HepG2 (cell line): Measurements from ENCODE around the gene HIVEP2.

Experiments used
- CHD4 ChIP-seq: fragments of 200-600 bp; sonication (generic); IDR thresholded peaks from 2 replicates; pipeline ENCODE4 v1.7.0; 2017; ENCODE audit warnings: mild to moderate bottlenecking, low read length, borderline replicate concordance
- ERF ChIP-seq: IDR thresholded peaks from 2 replicates; pipeline ENCODE4 v1.6.1; 2018; ENCODE audit warnings: missing biosample characterization, missing genetic modification reagents
- EZH2 ChIP-seq: conservative IDR thresholded peaks from 2 replicates; pipeline ENCODE4 v1.6.1; 2012; ENCODE audit warnings: mild to moderate bottlenecking, low read depth, low read length, moderate library complexity
- NFYB ChIP-seq: sonication (generic); formaldehyde crosslinking; IDR thresholded peaks from 2 replicates; pipeline ENCODE4 v1.4.0; 2020; ENCODE audit warnings: missing genetic modification reagents
- PAF1 ChIP-seq: IDR thresholded peaks from 2 replicates; pipeline ENCODE4 v1.6.1; 2016; ENCODE audit warnings: missing genetic modification reagents, missing compliant biosample characterization
- SMAD9 ChIP-seq: sonication (generic); formaldehyde crosslinking; IDR thresholded peaks from 2 replicates; pipeline ENCODE4 v1.5.1; 2020; ENCODE audit warnings: mild to moderate bottlenecking, missing genetic modification reagents
- SP1 ChIP-seq, 2 experiments: fragments of 450-650 bp in 1 of 2; sonication (generic) in 1 of 2; formaldehyde crosslinking in 1 of 2; IDR thresholded peaks; 2 replicates each; pipeline versions ENCODE4 v1.4.0 to v1.6.1; 2016 to 2020; ENCODE audit warnings: missing genetic modification reagents in 1 of 2
- YY1 ChIP-seq: IDR thresholded peaks from 2 replicates; pipeline ENCODE4 v1.6.1; 2011; ENCODE audit warnings: low read length, low read depth, moderate library complexity, mild to moderate bottlenecking; ENCODE audit not compliant: insufficient read depth, insufficient replicate concordance
- TF ChIP-seq, protein P1 (sequence below): sonication (generic); formaldehyde crosslinking; IDR thresholded peaks from 2 replicates; pipeline ENCODE4 v1.5.0; 2020; ENCODE audit warnings: mild to moderate bottlenecking, missing genetic modification reagents, moderate library complexity
- TF ChIP-seq, protein P2 (sequence below): sonication (generic); formaldehyde crosslinking; IDR thresholded peaks from 2 replicates; pipeline ENCODE4 v1.4.0; 2020; ENCODE audit warnings: missing genetic modification reagents
- TF ChIP-seq, protein P3 (sequence below): IDR thresholded peaks from 2 replicates; pipeline ENCODE4 v1.6.1; 2012; ENCODE audit warnings: inconsistent platforms

DNA sequence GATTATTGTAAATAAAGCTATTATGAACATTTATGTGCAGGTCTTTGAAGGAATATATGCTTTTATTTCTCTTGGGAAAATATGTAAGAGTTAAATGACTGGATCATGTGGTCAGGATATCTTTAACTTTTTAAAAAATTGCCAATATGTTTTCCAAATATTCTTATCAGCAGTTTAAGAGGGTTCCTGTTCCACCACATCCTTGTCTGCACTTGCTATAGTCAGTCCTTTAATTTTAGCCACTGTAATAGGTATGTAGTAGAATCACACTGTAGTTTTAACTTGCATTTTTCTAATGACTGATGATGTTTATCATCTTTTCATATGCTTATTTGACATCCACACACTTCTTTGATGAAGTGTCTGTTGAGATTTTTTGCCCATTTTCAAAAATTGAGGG lies 23.6 kb upstream of the HIVEP2 start:
- TF ChIP-seq ERF (CRISPR knock-in tag), result no peak
- no peak for TF ChIP-seq NFYB (CRISPR knock-in tag)
- TF ChIP-seq, protein P1, sequence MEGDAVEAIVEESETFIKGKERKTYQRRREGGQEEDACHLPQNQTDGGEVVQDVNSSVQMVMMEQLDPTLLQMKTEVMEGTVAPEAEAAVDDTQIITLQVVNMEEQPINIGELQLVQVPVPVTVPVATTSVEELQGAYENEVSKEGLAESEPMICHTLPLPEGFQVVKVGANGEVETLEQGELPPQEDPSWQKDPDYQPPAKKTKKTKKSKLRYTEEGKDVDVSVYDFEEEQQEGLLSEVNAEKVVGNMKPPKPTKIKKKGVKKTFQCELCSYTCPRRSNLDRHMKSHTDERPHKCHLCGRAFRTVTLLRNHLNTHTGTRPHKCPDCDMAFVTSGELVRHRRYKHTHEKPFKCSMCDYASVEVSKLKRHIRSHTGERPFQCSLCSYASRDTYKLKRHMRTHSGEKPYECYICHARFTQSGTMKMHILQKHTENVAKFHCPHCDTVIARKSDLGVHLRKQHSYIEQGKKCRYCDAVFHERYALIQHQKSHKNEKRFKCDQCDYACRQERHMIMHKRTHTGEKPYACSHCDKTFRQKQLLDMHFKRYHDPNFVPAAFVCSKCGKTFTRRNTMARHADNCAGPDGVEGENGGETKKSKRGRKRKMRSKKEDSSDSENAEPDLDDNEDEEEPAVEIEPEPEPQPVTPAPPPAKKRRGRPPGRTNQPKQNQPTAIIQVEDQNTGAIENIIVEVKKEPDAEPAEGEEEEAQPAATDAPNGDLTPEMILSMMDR (CRISPR knock-in tag), result no peak
- TF ChIP-seq YY1, result no peak
- TF ChIP-seq CHD4, result no peak
- no peak for TF ChIP-seq SP1 (IDR thresholded peaks at IDR 0.05)
- no peak for TF ChIP-seq SP1 (CRISPR knock-in tag; IDR thresholded peaks at IDR 0.05)
- TF ChIP-seq, protein P2, sequence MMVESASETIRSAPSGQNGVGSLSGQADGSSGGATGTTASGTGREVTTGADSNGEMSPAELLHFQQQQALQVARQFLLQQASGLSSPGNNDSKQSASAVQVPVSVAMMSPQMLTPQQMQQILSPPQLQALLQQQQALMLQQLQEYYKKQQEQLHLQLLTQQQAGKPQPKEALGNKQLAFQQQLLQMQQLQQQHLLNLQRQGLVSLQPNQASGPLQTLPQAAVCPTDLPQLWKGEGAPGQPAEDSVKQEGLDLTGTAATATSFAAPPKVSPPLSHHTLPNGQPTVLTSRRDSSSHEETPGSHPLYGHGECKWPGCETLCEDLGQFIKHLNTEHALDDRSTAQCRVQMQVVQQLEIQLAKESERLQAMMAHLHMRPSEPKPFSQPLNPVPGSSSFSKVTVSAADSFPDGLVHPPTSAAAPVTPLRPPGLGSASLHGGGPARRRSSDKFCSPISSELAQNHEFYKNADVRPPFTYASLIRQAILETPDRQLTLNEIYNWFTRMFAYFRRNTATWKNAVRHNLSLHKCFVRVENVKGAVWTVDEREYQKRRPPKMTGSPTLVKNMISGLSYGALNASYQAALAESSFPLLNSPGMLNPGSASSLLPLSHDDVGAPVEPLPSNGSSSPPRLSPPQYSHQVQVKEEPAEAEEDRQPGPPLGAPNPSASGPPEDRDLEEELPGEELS (CRISPR knock-in tag), result no peak
- TF ChIP-seq EZH2, result no peak
- no peak for TF ChIP-seq PAF1 (CRISPR knock-in tag)
- TF ChIP-seq, protein P3, sequence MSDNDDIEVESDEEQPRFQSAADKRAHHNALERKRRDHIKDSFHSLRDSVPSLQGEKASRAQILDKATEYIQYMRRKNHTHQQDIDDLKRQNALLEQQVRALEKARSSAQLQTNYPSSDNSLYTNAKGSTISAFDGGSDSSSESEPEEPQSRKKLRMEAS, result no peak
- TF ChIP-seq SMAD9 (CRISPR knock-in tag), result no peak
